Parietal lobe (tissue), 1 donor: ENCODE measurements around the gene PRXL2C. TPM values are rescaled to one million over a fixed set of nuclear protein-coding genes. Genes with fewer than 3 reads are reported as not detected.

Experiments used
- total RNA-seq: library from RNA; depleted of rRNA; stranded (reverse); fragments of >200 nt; gene quantifications from one replicate; pipeline ENCODE4 v1.2.3, GENCODE V29; 2014

The PRXL2C gene
- total RNA-seq: 3.1 TPM

GRCh38 chr9:96655198-96655851 is at the start of gene PRXL2C:
Gene PRXL2C (minus strand): TSS chr9:96655317. CDS start chr9:96655281, 36 bp downstream.

GRCh38 chr9:96619491-96620180 is 35.5 kb downstream of the PRXL2C start, which contains the start of gene CDC14B:
Gene CDC14B (minus strand): TSS chr9:96619843. CDS start chr9:96619378, 465 bp downstream.

Other genes starting within 250 kb of the PRXL2C start
- gene ZNF367, start 236.9 kb downstream of the PRXL2C start, total RNA-seq: 4.4 TPM
- gene HABP4, start 205.1 kb downstream of the PRXL2C start, total RNA-seq: 12.5 TPM
- 36.6 TPM for gene CDC14B, start 35.5 kb downstream of the PRXL2C start, total RNA-seq
- gene ZNF510, start 122.8 kb upstream of the PRXL2C start, total RNA-seq: 64.8 TPM
- gene ZNF782, start 199.2 kb upstream of the PRXL2C start, total RNA-seq: 54.8 TPM